Mesothelial cell of epicardium (in vitro differentiated cells): ENCODE results near the gene VWCE. TPM values are rescaled to one million over a fixed set of nuclear protein-coding genes. Genes with fewer than 3 reads are reported as not detected.
"Not testable (repeated sequence)": the region's sequence is repeated elsewhere in the genome, so short reads cannot be mapped to it uniquely, and the experiment has no call there.

Experiments
- DNase-seq, 2 experiments: peaks; one replicate each; pipeline ENCODE4 v3.0.0; 2021; ENCODE audit warnings: low spot score in 2 of 2; ENCODE audit not compliant: unreplicated experiment in 2 of 2
- H3K27ac Mint-ChIP-seq: 2 replicates; pipeline ENCODE4 v1.8.0; 2021; ENCODE audit warnings: mixed read lengths
- H3K27me3 Mint-ChIP-seq: 2 replicates; pipeline ENCODE4 v1.8.0; 2021; ENCODE audit warnings: low read depth, mixed read lengths
- H3K36me3 Mint-ChIP-seq: 2 replicates; pipeline ENCODE4 v1.8.0; 2021; ENCODE audit warnings: mixed read lengths
- H3K4me1 Mint-ChIP-seq: 2 replicates; pipeline ENCODE4 v1.8.0; 2021; ENCODE audit warnings: mixed read lengths
- H3K4me3 Mint-ChIP-seq: 2 replicates; pipeline ENCODE4 v1.8.0; 2021; ENCODE audit warnings: mild to moderate bottlenecking, moderate library complexity, mixed read lengths
- H3K9me3 Mint-ChIP-seq: 2 replicates; pipeline ENCODE4 v1.8.0; 2021; ENCODE audit warnings: mixed read lengths
- total RNA-seq: library from RNA; stranded (reverse); gene quantifications from 3 replicates; pipeline ENCODE4 v1.2.1, GENCODE V29; 2021

The VWCE gene
- total RNA-seq, 1 donor from 2014 or later: 8.7 TPM

DNA sequence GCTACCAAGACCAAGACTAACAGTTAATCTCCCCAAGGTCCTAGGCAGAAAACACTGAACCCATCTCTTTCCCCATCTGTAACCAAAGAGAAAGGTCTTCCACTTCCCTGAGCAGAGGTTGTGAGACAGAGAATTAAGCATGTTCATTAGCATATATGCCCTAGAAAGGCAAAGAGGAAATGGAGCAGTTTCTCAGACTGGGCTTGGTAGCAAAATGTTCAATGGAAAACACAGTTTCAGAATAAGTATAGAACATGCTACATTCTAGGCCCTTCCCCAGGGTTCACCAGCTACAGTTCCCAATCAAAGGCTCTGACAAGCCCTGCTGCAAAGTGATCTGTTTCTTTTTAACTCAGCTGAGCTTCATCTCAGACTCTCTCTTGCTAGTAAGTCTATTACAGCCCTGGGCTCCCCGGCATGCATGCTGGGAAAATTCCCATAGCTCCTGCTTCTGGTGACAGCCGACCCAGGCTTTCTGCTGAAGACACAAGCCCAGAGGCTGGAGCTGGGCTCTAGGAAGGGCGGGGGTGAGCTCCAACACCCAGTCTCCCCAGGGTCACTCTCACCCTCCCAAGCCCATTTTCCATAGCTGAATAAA, 62.5 kb downstream of the VWCE start:
- H3K27me3 Mint-ChIP-seq, DNase-seq, H3K4me3 Mint-ChIP-seq, H3K27ac Mint-ChIP-seq, H3K4me1 Mint-ChIP-seq, H3K36me3 Mint-ChIP-seq, H3K9me3 Mint-ChIP-seq: not testable (repeated sequence)

DNA sequence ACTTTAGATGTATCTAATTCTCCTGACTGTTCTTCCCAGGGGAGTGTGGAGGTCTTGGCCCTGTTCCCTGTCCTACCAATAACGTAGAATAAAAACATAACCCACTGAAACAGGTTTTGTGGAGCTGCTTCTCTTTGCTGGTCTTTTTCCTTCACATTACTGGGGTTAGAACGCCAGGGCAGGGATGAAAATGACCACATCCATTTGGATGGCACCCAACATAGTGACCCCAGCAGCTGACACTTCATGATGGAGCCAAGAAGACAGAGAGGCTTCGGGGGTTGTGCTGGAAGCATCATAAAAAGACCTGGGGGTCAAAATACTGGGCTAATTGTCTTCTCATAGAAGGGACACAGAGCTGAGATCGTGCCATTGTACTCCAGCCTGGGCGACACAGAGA, 63.5 kb downstream of the VWCE start:
- H3K27ac Mint-ChIP-seq, H3K36me3 Mint-ChIP-seq, DNase-seq, H3K9me3 Mint-ChIP-seq, H3K27me3 Mint-ChIP-seq, H3K4me3 Mint-ChIP-seq, H3K4me1 Mint-ChIP-seq: not testable (repeated sequence)

DNA sequence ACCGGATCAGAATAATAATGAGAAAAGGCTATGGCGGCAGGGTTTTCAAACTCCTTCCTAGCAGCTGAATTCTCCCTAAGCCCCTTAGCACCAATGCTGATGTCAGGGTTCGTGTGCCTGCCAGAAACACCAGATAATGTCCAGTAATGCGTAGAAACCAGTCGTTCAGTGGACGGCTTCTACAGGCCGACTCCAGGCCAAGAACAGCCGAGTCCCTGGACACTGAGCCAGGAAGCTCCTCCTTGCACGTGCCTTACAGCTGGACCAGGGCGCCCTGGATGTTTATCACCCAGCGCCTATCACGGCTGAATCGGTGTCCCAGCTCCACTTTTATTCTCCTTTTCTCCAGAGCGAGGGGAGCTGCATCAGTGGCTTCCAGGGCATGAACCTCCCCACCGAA, 64.1 kb downstream of the VWCE start:
- H3K27ac Mint-ChIP-seq, H3K4me3 Mint-ChIP-seq, DNase-seq, H3K27me3 Mint-ChIP-seq, H3K4me1 Mint-ChIP-seq, H3K9me3 Mint-ChIP-seq, H3K36me3 Mint-ChIP-seq: not testable (repeated sequence)

DNA sequence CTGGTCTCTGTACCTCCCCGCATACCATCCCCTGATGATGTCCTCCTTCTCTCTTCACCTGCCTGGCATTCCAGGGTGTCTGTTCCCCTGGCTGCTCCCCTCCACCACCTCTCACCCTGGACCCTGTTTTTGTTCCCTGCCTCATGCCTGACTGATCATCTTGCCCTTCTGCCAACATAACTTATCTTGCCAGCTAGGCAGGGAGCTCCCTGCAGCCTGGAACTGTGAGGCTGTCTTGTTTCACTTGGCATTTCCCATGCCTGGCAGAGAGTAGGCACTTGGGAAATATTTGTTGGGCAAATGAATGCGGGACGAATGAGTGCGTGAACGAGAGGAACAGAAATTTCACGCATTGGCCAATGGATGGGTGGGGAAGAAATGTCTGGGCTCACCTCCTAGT, 65.7 kb downstream of the VWCE start:
- H3K9me3 Mint-ChIP-seq, H3K4me3 Mint-ChIP-seq, DNase-seq, H3K27me3 Mint-ChIP-seq, H3K27ac Mint-ChIP-seq, H3K4me1 Mint-ChIP-seq, H3K36me3 Mint-ChIP-seq: not testable (repeated sequence)

DNA sequence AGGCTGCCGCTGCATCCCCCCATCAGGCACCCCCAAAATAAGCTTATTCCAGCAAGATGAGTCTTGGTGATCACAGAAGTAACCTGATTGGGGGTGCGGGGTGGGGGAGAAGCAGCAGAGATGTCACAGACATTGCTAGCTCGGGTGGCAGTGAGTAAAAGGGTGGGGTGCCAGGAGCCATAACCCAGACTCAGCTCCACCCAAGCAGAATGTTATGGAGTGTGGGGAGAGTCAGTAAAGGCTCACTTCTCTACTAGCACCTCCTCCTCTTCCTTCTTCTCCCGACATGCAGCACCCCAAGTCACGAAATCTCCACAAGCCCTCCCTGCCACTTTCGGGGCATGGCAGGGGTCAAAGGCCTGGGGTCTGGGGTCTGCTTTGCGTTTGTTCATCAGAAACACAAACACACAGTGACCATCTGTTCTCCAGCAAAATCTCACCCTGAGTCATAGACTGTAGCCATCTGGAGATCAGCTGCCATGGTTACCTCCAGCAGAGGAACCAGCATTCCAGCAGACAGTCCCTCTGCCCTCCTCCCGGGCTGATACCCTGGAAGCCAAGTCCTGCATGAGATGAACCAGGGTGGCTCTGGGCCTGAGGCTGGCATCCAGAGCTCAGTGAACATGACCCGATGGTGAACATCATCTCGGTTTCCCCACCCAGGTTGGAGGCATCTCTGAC, 68.5 kb downstream of the VWCE start:
- not testable (repeated sequence) for H3K36me3 Mint-ChIP-seq, H3K9me3 Mint-ChIP-seq

DNA sequence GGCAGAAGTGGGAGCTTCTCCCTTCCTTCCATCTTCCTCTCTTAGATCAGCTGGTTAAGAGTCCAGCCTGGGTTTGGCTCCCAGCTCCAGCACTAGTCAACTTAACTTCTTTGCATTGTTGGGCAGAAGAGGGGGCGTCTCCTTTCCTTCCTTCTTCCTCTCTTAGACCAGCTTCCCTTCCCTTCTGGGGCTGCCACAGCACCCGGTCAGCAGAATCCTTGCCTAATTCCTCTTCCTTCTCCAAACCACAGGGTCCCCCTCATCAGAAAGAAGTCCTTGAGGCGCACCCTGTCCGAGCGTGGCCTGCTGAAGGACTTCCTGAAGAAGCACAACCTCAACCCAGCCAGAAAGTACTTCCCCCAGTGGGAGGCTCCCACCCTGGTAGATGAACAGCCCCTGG, 72.4 kb downstream of the VWCE start:
- H3K4me3 Mint-ChIP-seq, H3K27ac Mint-ChIP-seq, H3K4me1 Mint-ChIP-seq, H3K27me3 Mint-ChIP-seq, DNase-seq, H3K9me3 Mint-ChIP-seq, H3K36me3 Mint-ChIP-seq: not testable (repeated sequence)

More for the DNA sequence above, 68.5 kb downstream of the VWCE start:
- not testable (repeated sequence) for H3K4me3 Mint-ChIP-seq, H3K27ac Mint-ChIP-seq, H3K4me1 Mint-ChIP-seq, H3K27me3 Mint-ChIP-seq, DNase-seq

DNA sequence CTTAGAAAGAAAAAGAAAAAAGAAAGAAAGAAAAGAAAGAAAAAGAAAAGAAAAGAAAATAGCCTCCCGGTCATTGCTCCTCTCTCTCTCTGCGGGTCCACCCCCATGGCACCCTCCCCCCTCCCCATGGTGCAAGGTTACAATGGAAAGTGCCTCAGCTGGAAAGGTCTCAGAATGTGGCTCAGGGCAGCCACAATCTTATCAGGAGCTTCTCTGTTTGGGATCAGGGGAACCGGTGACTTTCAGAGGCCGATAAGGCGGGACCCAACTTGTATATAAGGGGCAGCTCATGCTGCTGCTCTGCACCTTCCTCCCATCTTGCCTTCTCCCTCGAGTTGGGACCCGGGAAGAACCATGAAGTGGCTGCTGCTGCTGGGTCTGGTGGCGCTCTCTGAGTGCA, 73.1 kb downstream of the VWCE start, which contains the start of gene PGA4:
Gene PGA4 (plus strand): TSS at position 301 of the 400 bp plus-strand sequence. CDS start 54 bp downstream, at position 355.
- not testable (repeated sequence) for H3K4me1 Mint-ChIP-seq, H3K27ac Mint-ChIP-seq, H3K9me3 Mint-ChIP-seq, H3K4me3 Mint-ChIP-seq, H3K27me3 Mint-ChIP-seq, DNase-seq, H3K36me3 Mint-ChIP-seq

DNA sequence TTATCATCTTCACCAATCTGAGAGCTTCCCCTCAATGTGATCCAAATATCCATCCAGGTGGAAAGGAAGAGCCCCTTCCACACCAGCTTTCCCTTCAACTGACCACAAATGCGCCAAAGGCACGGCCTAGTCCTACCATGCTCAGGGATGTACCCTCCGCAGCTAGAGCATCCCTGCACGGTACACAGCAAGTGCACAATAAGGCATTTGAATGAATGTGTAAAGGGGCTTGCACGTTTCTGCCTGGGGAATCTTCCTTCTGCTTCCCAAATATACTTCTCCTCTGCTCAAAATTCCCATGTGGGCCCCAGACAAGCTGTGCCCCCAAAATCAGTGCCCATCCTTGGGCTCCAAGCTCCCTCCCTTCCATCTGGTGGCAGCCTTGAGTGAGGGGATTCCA, 76.1 kb downstream of the VWCE start:
- not testable (repeated sequence) for H3K27me3 Mint-ChIP-seq, DNase-seq, H3K4me1 Mint-ChIP-seq, H3K36me3 Mint-ChIP-seq, H3K9me3 Mint-ChIP-seq, H3K4me3 Mint-ChIP-seq, H3K27ac Mint-ChIP-seq

DNA sequence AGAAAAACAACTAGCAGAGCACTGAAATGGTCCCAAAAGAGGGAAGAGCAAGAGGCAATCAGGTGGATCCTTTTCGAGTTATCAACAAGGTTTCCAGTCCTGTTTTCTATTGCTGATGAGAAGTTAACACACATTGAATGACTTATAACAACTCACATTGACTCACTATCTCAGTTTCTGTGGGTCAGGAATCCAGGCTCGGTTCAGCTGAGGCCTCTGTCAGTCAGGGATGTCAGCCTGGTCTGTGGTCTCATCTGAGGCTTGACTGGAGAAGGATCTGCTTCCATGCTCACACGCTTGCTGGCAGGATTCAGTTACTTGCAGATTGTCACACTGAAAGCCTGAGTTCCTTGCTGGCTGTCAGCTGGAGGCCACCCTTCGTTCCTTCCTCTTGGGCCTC, 76.8 kb downstream of the VWCE start:
- not testable (repeated sequence) for H3K36me3 Mint-ChIP-seq, DNase-seq, H3K9me3 Mint-ChIP-seq, H3K4me3 Mint-ChIP-seq, H3K4me1 Mint-ChIP-seq, H3K27me3 Mint-ChIP-seq, H3K27ac Mint-ChIP-seq

DNA sequence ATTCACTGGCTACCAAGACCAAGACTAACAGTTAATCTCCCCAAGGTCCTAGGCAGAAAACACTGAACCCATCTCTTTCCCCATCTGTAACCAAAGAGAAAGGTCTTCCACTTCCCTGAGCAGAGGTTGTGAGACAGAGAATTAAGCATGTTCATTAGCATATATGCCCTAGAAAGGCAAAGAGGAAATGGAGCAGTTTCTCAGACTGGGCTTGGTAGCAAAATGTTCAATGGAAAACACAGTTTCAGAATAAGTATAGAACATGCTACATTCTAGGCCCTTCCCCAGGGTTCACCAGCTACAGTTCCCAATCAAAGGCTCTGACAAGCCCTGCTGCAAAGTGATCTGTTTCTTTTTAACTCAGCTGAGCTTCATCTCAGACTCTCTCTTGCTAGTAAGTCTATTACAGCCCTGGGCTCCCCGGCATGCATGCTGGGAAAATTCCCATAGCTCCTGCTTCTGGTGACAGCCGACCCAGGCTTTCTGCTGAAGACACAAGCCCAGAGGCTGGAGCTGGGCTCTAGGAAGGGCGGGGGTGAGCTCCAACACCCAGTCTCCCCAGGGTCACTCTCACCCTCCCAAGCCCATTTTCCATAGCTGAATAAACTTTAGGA, 81.3 kb downstream of the VWCE start:
- not testable (repeated sequence) for H3K4me3 Mint-ChIP-seq, H3K36me3 Mint-ChIP-seq, H3K4me1 Mint-ChIP-seq, DNase-seq, H3K27me3 Mint-ChIP-seq, H3K9me3 Mint-ChIP-seq, H3K27ac Mint-ChIP-seq

DNA sequence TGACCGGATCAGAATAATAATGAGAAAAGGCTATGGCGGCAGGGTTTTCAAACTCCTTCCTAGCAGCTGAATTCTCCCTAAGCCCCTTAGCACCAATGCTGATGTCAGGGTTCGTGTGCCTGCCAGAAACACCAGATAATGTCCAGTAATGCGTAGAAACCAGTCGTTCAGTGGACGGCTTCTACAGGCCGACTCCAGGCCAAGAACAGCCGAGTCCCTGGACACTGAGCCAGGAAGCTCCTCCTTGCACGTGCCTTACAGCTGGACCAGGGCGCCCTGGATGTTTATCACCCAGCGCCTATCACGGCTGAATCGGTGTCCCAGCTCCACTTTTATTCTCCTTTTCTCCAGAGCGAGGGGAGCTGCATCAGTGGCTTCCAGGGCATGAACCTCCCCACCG, 82.9 kb downstream of the VWCE start:
- not testable (repeated sequence) for H3K27me3 Mint-ChIP-seq, DNase-seq, H3K27ac Mint-ChIP-seq, H3K4me1 Mint-ChIP-seq, H3K9me3 Mint-ChIP-seq, H3K36me3 Mint-ChIP-seq, H3K4me3 Mint-ChIP-seq

DNA sequence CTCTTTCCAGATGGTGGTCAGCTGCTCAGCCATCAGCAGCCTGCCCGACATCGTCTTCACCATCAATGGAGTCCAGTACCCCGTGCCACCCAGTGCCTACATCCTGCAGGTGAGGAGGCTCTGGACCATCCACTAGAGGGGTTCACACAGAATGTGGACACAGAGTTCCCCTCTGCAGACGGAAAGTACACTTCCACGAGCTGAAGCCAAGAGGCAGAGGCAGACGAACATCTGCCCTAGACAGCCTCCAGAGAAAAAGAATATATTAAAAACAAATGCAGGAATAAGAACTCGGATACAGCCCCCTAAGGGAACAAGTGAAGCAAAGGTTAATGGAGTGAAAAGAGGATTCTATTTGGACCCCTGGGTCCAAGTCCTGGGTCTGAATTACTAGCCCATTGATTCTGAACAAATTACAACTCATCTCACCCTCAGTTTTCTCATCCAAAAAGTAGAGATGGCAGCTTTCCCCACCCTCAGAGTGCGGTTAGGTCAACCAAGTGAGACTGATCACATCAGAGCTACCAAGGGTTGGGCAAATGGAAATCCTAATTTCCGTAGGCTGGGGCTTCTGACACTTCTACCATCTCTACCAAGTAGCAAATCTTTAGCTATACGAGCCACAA, 83.7 kb downstream of the VWCE start:
- not testable (repeated sequence) for H3K36me3 Mint-ChIP-seq, H3K27ac Mint-ChIP-seq, H3K9me3 Mint-ChIP-seq, DNase-seq, H3K27me3 Mint-ChIP-seq, H3K4me1 Mint-ChIP-seq, H3K4me3 Mint-ChIP-seq

DNA sequence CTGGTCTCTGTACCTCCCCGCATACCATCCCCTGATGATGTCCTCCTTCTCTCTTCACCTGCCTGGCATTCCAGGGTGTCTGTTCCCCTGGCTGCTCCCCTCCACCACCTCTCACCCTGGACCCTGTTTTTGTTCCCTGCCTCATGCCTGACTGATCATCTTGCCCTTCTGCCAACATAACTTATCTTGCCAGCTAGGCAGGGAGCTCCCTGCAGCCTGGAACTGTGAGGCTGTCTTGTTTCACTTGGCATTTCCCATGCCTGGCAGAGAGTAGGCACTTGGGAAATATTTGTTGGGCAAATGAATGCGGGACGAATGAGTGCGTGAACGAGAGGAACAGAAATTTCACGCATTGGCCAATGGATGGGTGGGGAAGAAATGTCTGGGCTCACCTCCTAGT, 84.5 kb downstream of the VWCE start:
- H3K4me1 Mint-ChIP-seq, H3K27ac Mint-ChIP-seq, H3K27me3 Mint-ChIP-seq, DNase-seq, H3K9me3 Mint-ChIP-seq, H3K4me3 Mint-ChIP-seq, H3K36me3 Mint-ChIP-seq: not testable (repeated sequence)
